Choroid plexus epithelial cell (primary cell): ENCODE data around the gene UNC13B.
A peak's percentile ranks its signal among the peaks of the same experiment; 100 is the strongest.

Experiments used
- DNase-seq: peaks from one replicate; pipeline ENCODE4 v3.0.0-alpha.2; 2010; ENCODE audit warnings: low read depth
- H3K4me3 ChIP-seq: 2 replicates; pipeline ENCODE4 v1.5.1; 2011; ENCODE audit warnings: low read depth, mild to moderate bottlenecking, control low read depth, low read length, moderate library complexity
- CTCF ChIP-seq: conservative IDR thresholded peaks from 2 replicates; pipeline ENCODE4 v1.5.1; 2011; ENCODE audit warnings: low read depth, mild to moderate bottlenecking, control low read depth, inconsistent platforms, low read length, moderate library complexity

Gene UNC13B

GRCh38 chr9:35426627-35427026 is 264.8 kb downstream of the UNC13B start:
- no peak for DNase-seq
- H3K4me3 ChIP-seq, result no peak overlapping the region
- no peak for TF ChIP-seq CTCF

GRCh38 chr9:35431467-35431866 is 269.7 kb downstream of the UNC13B start:
- H3K4me3 ChIP-seq, result no peak overlapping the region
- no peak for TF ChIP-seq CTCF
- DNase-seq, result no peak

DNA sequence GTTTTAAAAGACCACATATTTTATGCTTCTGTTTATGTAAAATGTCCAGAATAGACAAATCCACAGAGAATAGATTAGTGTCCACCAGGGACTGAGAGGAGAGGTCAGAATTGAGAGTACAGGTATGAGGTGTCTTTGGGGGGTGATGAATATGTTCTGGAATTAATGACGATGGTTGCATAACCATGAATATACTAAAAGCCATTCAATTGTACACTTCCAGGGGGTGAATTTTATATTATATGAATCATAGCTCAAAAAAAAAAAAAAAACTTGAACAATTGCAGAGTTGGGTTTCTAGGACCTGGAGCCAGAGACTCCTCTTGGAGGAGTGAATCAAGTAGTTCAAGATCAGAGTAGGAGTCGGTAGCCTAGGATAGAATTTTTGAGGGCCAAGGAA is 270.3 kb downstream of the UNC13B start:
- DNase-seq, result no peak
- no peak overlapping the region for H3K4me3 ChIP-seq
- TF ChIP-seq CTCF, result no peak

- no peak for TF ChIP-seq CTCF
- no peak overlapping the region for H3K4me3 ChIP-seq
- no peak for DNase-seq
These were observed 275.1 kb downstream of the UNC13B start for GRCh38 chr9:35436933-35437332.

- no peak for TF ChIP-seq CTCF
- no peak overlapping the region for H3K4me3 ChIP-seq
- DNase-seq, result no peak
These were observed 284.2 kb downstream of the UNC13B start for GRCh38 chr9:35446012-35446411.

DNA sequence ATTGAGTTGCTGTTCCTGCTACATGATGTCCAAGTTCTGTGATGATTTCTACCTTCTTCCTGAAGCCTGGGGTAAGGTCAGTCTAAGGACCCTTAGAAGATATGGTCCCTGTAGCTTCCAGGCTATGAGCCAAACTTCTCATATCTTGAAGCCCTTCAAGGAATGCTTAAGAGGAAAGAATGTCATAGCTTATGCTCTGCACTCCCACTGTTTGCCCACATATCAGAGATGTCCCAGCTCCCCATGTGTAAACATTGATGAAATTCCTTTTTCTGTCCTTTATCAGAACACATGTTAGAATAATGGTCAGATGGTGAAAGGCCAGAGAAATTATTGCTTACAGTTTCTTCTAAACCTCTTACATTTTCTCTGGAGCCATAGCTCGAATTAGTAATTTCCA is 286.7 kb downstream of the UNC13B start:
- DNase-seq, result peak; percentile 60
- TF ChIP-seq CTCF, result no peak
- no peak overlapping the region for H3K4me3 ChIP-seq

DNA sequence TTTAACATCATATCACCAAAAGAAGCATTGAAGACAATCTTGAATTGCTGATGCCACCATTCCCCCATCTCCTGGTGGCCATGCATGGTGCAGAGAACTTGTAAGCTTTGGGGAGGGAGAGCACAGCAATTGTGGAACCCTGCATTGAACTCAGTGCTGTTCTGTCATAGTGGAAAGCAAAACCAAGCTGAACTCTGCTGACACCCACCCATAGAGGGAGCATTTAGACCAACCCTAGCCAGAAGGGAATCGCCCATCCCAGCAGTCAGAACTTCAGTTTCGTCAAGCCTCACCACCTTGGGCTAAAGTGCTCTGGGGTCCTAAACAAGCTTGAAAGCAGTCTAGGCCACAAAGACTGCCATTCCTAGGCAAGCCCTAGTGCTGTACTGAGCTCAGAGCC is 290.7 kb downstream of the UNC13B start:
- no peak overlapping the region for H3K4me3 ChIP-seq
- TF ChIP-seq CTCF, result peak; percentile 55
- DNase-seq, result peak; percentile 37
